ENCODE measurements around the gene FKBP14.
A peak's percentile ranks its signal among the peaks of the same experiment; 100 is the strongest.
"Not testable (repeated sequence)": the region's sequence is repeated elsewhere in the genome, so short reads cannot be mapped to it uniquely, and the experiment has no call there.

FKBP14 gene

DNA sequence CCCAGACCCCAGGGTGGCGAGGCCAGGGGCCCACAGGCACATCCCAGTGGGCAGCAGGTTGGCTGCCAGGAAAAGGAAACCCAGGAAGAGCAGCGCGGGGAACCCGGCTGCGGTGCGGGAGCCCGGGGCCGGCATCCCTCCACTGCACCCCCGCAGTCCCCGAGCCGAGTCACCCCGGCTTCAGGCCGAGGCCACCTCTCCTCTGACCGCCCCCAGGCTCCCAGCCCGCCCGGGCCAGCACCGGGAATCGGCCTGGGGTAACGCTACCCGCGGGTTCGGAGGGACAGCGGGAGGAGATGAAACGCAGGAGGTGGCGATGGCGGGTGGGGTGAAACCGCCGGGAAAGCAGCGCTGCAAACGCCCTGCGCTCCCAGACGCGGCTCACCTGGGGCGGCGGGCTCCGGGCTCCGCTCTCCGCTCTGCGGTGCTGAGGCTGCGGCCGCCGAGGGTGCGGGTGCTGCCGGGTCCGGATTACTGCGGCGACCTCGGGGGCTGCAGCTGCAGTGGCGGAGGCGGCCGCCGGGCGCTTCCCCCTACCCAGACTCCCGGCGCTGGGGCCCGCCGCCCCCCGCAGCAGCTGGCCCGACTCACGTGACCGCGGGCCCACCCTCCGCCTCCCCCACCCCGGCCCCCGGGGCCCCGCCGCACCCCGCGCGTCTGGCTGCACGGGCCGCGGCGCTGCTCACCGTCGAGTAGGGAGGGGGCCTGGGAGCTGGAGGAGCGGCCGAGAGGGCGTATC is 37.1 kb downstream of the FKBP14 start, which contains the start of gene SCRN1:
Gene SCRN1 (minus strand): TSS at position 545 of the 739 bp plus-strand sequence. CDS start 20,734 bp downstream, outside the sequence.
- DNase-seq, result peak; percentile 77

DNA sequence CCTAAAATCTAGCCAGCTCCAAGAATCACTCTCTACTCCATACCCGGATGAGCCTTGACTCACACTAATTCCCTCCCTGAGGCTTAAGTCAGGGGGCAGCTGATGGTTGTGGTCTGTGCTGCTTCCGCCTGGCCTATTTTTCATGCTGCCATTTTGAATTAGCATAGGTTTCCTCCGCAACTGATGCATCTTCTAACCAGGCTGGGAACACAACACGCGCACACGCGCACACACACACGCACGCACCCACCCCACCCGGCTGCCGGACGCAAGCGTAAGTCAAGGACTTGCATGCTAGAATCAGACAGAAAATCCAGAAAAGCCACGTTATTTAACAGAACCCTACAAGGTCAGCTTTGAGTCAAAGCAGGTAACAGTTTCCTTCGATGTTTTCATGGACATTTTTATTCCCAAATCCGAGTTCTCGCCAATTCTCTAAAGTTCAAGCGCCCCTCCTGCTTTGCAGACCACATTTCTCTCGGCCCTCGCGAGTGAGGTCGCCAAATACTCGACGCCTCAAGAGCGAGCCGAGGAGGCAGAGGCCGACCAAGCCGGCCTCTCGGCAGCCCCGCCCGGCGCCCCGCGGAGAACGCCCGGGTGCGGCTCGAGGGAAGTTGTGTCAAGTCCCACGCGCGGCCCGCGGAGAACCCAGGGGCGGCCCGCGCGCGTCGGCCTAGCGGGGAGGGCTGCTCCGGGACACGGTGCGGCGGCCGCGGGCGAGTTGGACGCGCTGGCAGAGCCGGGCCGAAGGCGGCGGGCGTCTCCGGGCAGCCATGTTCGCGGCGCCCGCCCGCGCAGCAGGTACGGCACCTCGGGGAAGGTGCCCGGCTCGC is 37.9 kb downstream of the FKBP14 start:
- DNase-seq, result peak; percentile 73

DNA sequence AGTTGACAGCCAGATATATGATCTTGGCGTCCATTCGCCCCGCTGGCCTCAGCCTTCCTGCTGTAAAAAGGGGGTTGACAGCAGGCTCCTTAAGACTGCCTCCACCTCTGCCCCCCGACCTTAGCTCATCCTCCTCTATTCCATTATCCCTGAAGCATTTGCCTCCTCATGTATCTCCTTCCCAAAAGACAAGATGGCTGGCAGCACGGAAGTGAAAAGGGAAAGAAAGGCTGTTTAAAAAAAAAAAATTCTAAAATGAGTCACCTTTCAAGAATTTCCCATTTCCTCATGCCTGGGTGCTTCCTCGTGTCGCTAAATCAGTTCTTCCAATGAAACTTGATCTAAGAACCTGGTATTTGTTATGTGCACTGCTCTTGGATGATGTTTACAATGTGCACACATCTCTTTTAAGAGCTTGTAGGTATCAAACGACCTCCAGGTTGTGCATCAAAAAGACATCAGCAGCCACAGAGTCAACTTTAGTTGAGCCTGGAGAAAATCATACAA is 38.6 kb downstream of the FKBP14 start:
- DNase-seq, result no peak

DNA sequence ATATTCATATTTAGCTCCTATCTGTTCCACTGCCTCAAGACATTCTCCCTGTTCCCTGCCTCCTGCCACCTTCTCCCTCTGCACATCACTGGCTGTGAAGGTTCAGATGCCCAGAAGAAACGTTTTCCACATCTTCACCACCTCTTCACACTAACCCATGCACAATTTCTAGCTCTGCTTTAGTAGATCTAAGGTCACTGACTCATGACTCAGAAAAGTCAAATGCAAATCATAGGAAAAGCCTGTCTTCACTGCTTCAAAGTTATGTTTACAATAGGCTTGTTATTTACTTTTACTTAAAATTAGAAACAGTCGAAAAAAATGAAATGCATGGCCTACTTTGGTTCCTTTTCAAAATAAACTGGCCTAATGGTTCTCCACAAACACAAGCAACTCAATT is 39.4 kb downstream of the FKBP14 start:
- no peak for DNase-seq

DNA sequence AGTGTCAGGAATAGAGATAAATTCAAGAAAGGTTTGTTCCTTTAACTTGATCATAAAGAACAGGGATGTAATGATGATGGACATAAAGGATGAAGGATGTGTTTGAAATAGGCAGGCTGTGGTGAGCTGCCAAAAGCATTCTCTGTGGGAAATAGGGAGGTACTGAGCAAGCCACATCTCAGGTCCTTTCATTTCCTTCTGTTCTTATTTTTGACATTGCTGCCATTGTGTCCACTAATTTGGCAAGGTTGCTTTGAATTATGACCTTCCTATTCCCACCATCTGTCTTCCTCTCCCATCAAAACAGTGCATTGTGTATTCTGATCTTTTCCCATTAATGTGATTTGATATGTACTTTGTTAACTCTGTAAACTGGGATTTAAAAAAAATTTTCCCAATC is 46.4 kb downstream of the FKBP14 start:
- DNase-seq, result no peak

DNA sequence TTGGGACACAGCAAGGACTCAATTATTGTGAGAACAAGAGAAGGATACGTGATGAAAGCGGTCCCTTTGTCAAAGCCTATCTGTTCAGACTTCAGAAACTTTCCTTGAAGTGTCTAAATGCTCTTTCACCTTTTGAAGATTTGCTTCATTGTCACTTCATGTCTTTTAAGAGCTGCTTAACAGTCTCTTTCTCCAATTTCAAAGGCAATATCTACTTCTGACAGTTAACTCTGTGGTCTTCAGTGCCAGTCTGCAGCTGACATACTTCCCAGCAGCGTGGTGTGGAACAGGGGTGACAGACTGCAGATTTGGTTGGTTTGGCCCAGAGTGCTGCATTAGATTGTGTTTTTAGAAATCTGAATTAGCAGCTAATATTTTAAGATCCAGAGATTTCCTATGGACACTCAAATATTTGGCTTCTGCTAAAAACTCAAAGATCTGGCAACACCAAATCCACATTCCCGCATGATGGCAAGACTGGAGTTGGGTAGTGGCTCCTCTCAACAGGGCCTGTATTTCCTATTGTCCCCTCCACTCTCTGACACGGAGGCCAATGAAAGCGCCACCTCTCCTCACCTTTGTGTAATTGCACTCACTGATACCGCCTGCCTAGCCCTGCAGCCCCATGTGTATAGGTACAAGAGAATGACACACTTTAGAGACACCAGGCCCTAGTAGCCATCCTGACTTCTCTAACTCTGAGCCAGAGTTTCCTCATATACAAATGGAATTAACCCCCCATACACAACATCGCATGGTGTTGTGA is 48.4 kb downstream of the FKBP14 start:
- DNase-seq, result no peak

DNA sequence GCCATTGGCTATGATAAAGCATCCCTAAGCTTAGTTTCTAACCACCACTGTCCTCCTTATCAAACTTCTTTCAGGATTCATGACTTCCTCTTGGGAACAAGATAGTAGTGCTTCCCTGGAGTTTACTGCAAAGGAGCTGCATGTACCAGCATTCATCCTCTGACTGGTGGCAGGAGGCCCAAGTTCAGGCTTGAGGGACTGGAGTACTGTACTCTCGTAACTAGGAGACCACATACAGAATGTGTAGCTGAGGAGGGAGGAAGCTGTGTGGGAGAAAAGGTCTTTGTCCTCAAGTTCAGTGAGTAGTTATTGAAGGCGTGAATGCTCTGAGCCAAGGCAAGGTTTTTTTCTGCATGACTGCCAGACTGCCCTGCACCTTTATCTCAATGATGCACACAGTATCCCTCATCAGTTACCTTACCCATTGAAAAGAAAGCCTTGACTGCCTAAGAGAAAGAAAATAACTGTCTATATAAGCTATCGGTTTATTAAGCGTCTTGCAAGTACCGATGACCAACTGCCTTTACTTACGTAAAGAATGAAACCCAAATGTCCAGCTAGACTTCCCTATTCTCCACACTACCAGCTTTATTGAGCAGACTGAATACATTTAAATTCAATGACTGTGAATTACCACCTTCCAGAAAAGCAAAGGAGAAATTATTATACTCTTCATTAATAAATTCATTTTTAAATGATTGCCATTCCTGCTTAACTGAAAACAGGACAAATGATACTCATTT is 49.7 kb downstream of the FKBP14 start:
- DNase-seq, result no peak

DNA sequence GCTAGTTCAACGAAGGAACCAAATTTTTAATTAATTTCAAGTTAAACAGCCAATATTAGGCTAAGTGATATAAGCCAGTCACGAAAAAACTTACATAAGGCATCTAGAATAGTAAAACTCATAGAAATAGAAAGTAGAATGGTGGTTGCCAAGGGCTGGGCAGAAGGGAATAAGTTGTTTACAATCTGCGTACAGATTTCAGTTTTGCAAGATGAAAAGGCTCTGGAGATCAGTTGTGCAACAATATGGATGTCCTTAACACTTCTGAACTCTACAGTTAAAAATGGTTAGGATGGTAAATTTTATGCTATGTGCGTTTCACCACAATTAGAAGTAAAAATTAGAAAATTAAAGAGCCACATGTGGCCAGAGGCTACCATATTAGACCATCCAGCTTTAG is 50.2 kb downstream of the FKBP14 start:
- DNase-seq, result no peak

DNA sequence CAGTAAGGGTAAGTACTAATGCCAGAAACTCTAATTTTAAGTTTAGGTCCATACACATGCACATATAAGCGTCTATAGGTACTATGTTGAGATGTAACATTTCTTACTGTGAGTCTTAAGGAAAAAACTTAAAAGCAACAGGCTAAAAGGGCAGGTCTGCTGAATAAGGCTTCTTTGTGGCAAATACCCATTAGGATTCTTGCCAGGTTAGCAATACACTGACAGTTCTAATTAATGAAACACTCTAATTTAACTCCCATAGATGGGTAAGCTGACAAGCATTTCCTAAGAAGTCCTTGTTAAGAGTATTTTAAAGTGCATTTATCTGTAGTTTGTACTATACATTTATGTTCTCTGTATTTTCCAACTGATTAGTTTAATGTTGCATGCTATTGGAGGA is 50.9 kb downstream of the FKBP14 start:
- DNase-seq, result no peak

DNA sequence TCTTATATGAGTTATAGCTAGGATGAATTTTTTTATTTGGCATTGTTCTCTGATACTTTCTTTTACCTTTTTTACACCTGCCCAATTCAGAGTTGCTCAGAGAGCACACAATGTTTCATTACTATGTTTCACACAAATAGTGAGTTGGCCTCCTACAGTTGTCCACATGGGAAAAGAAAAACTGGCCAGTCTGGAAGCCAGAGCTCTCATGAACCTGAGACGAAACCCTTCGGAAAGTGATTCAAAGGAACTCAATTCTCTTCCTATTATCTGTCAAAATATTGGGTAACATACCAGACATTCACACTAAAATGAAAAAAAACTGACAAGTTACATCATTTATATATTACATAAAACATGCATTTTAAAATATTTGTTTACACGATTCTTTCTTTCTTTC is 52.2 kb downstream of the FKBP14 start:
- DNase-seq, result no peak

DNA sequence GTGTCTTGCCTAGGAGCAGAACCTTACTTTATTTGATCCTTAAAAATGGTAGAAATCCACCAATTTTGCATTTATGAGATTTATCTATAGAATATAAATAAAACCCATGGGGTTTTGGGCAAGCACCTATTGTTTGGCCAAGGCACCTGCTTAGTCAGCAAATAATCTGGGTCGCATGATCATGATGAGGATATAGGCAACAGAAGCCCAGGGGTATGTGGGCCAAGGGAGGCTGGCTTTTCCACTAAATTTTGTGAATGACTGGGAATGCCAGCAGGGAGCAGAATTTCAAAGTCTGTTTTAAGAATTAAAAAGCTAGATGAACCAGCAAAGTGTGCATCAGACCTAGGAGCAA is 54.2 kb downstream of the FKBP14 start:
- no peak for DNase-seq

DNA sequence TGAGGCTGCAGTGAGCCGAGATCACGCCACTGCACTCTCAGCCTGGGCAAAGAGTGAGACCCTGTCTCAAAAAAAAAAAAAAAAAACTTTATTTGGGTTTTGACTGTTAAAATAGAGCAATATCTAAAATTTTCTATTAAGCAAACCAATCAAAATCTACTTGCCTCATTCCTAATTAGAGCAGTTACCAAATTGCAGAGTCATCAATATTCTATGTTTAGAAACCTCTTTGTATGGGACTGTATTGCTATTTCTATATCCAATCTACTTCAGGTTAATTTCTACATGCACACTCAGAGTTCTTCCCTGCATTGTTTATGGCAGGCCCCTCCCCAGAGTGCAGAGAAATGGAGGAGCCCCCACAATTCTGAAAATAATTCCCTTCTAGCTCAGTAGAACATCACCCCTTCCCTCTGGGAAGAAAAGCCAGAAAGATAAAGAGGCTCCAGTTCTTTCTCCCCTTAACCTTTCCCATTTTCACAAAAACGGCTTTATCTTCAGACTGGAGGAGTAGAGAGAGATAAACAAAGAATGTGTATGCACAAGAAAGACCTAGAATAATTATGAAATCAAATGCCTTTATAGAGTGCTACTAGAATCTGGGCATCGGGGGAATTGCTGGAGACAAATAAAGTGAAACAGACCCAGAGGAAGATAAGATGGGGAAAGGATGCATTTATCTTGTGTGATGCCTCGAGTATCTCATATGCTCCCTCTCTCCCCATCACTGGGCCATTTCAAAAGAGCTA is 54.8 kb downstream of the FKBP14 start:
- DNase-seq, result no peak

DNA sequence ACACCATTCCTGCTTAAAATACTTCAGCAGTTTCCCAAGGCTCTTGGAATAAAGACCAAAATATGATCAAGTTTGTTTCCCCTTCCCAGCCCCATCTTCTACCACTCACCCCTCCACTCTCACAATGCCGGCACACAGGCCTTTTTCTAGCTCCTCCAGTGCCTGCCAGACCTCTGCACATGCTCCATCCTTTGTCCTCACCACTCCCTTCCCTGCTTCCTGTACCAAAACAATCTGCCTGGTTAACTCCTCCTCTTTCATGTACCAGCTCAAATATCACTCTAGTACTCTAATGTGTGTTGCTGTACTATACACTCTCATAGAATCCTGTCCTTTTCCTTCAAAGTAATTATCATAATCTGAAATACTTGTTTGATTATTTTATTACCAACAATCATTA is 56.3 kb downstream of the FKBP14 start:
- no peak for DNase-seq

DNA sequence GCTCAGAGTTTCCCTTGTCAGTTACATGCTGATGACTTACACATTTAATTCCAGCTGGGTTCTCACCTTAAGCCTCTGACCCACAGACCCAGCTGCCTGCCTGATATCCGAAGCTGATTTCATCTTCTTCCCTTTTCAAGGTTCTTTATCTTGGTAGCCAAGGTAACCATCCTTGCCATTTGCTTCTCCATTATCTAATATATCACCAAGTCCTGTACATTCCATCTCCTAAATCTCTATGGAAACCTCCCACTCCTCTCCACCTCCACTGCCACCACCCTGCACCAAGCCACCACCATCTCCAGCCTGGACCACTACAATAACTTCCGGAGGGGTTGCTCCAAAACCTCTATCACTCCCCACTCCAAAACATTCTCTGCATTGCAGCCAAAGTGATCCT is 56.8 kb downstream of the FKBP14 start:
- no peak for DNase-seq

DNA sequence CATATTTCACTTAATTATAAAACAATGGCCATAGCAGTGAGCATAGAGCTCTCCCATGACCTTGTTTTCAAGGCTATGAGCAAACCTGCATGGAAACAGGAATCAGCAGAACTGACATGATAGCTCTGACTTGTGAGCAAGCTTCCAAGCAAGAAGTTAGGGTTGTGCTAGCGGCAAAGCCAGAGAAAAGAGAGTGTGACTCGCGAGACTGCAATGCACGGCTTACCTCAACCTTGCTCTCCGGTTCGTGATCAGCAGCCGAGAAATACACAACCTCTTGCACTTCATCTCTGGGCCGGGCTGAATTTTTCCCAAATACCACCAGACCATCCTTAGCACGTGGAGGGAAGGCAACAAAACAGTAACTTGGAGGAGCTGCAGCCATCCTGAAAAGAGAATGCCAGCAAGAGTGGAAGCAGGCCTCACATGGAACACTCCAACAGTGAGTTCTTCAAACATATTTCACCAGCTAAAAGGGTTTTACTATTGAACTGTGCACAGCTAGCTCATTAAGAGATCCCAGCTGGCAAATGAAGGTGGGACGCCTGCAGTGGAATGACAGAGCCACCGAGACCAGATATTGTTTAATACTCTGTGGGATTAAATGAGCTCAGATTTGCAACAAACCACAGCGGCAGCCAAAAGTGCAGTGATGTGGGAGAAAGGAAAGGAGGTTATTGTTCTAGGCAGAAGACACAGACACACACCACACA is 57.7 kb downstream of the FKBP14 start:
- DNase-seq, result no peak

DNA sequence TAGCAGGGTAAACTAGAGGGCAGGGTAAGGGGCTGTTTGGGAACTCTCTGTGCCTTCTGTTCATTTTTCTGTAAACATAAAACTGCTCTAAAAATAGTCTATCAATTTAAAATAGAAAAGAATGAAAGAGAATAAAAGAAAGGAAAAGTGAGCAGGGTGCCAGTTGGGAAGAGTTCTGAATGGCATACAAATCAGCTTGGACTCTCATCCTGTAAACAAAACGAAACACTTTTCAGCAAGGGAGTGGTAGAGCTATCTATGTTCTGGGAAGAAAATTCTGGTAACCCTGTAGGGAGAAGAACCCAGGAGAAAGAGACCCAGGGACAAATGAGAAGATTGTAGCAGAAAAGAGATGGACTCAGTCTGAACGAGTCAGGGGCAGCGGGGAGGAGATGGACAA is 61.5 kb downstream of the FKBP14 start:
- DNase-seq, result no peak

DNA sequence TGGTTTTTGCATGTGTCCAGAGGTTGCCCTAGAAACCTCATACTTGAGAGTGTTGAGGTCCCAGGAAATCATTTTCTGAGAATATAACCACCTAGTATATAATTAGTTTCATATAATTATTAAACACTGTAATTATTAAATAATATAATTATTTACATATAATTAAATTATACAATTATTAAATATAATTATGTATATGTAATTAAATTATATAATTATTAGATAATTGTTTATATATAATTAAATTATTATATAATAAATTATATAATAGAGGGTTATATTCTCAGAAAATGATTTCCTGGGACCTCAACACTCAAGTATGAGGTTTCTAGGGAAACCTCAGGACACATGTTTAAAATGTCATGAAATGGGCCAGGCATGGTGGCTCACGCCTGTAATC is 64.5 kb downstream of the FKBP14 start:
- DNase-seq, result no peak

DNA sequence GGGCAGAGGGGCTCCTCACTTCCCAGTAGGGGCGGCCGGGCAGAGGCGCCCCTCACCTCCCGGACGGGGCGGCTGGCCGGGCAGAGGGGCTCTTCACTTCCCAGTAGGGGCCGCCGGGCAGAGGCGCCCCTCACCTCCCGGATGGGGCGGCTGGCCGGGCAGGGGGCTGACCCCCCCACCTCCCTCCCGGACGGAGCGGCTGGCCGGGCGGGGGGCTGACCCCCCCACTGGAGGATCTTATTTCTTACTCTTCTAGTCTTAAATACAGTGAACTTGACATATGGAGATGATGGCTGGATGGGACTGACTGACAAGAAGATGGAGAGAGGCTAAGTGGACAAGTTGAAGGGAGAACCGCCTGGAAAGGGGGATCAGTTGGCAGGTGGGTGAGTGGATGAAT is 64.9 kb downstream of the FKBP14 start:
- DNase-seq, result not testable (repeated sequence)
